Stimulated activated effector memory CD8-positive, alpha-beta T cell treated with anti-CD3 and anti-CD28 coated beads, Interleukin-12 subunit alpha, Interleukin-12 subunit beta, amount 100 ng/mL, for 72 hours (primary cell): ENCODE results near the gene NLGN1.
A peak's percentile ranks its signal among the peaks of the same experiment; 100 is the strongest.

Experiments
- ATAC-seq: fragments of 150-1000 bp; cut with Tn5 transposase; 2 replicates; pipeline ENCODE4 v1.10.0; 2021
- DNase-seq, 2 donors: peaks; one replicate each; pipeline ENCODE4 v3.0.0; 2021 to 2022; ENCODE audit warnings: low spot score in 2 of 2
- H3K27ac Mint-ChIP-seq: one replicate; pipeline ENCODE4 v1.8.0; 2022; ENCODE audit warnings: mild to moderate bottlenecking, mixed read lengths
- H3K36me3 Mint-ChIP-seq: one replicate; pipeline ENCODE4 v1.8.0; 2022; ENCODE audit warnings: mild to moderate bottlenecking, mixed read lengths
- H3K4me1 Mint-ChIP-seq: one replicate; pipeline ENCODE4 v1.8.0; 2022; ENCODE audit warnings: mixed read lengths
- H3K4me3 Mint-ChIP-seq: one replicate; pipeline ENCODE4 v1.8.0; 2022; ENCODE audit warnings: mild to moderate bottlenecking, mixed read lengths
- H3K9me3 Mint-ChIP-seq: one replicate; pipeline ENCODE4 v1.8.0; 2022; ENCODE audit warnings: mixed read lengths

NLGN1 gene

GRCh38 chr3:173954647-173955046 is 557.1 kb downstream of the NLGN1 start:
- H3K36me3 Mint-ChIP-seq = no peaks in the 10 kb centered on the region

DNA sequence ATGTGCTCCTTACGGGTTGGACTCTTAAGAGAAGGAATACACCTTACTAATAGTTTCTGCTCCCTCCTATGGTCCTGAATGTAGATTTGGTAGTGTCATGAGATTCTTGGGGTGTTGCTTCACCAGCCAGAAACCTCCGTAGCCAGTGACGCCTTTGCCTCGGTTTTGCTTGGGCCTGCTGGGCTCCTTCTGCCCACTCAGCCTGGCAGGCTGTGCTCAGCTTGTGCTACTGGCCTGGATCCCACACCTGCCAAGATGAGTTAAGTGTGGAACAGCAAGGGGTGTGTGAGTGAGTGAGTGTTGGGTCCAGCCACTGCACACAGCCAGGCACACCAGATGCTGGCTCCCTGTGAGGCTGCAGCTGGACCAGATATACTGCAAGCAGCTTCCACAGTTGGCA is 560.1 kb downstream of the NLGN1 start:
- no peak for DNase-seq
- no peak overlapping the region for H3K4me3 Mint-ChIP-seq
- ATAC-seq = peak; percentile 31
- no peaks in the 10 kb centered on the region for H3K36me3 Mint-ChIP-seq
- H3K4me1 Mint-ChIP-seq = no peaks in the 10 kb centered on the region
- no peak overlapping the region for H3K27ac Mint-ChIP-seq
- peaks cover 2% of the 10 kb centered on the region for H3K9me3 Mint-ChIP-seq

More at GRCh38 chr3:173954647-173955046, 557.1 kb downstream of the NLGN1 start:
- Mint-ChIP-seq H3K9me3 (peaks cover 2% of the 10 kb centered on the region), H3K4me1 (no peaks in the 10 kb centered on the region), H3K27ac (no peak overlapping the region), H3K4me3 (no peak overlapping the region)
- DNase-seq (no peak), ATAC-seq (no peak)

- DNase-seq (no peak), ATAC-seq (peak; percentile 49)
- no peaks in the 10 kb centered on the region for H3K4me1 Mint-ChIP-seq
- H3K4me3 Mint-ChIP-seq = no peak overlapping the region
- peaks cover 5% of the 10 kb centered on the region for H3K9me3 Mint-ChIP-seq
- no peak overlapping the region for H3K27ac Mint-ChIP-seq
- H3K36me3 Mint-ChIP-seq = no peaks in the 10 kb centered on the region
Observed at GRCh38 chr3:173958805-173959204, 561.3 kb downstream of the NLGN1 start.

GRCh38 chr3:173970281-173970680 is 572.7 kb downstream of the NLGN1 start:
- DNase-seq = no peak
- H3K36me3 Mint-ChIP-seq = no peaks in the 10 kb centered on the region
- no peaks in the 10 kb centered on the region for H3K4me1 Mint-ChIP-seq
- no peak overlapping the region for H3K27ac Mint-ChIP-seq
- ATAC-seq = no peak
- H3K9me3 Mint-ChIP-seq = peaks cover 12% of the 10 kb centered on the region
- no peak overlapping the region for H3K4me3 Mint-ChIP-seq

DNA sequence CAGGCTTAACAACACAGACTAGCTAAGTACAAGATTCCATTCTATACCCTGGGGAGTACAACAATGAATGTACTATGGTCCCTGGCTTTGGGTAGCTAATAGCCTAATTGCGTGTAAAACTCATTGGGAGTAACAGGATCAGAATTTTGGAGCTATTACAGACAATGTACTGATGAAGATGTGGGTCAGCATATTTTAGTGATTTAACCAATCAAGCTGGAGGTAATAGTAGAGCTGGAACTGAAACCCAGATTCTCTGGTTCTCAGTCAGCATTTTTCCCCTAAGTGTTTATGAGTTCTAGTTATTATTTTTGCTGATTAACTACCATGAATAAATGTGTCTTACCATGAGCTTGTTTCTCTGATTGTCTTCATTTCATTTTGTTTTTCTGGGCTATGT is 578.7 kb downstream of the NLGN1 start:
- Mint-ChIP-seq H3K36me3 (no peaks in the 10 kb centered on the region), H3K9me3 (peaks cover 5% of the 10 kb centered on the region), H3K4me3 (no peak overlapping the region), H3K27ac (no peak overlapping the region), H3K4me1 (no peaks in the 10 kb centered on the region)
- DNase-seq (no peak), ATAC-seq (no peak)

GRCh38 chr3:173977747-173978146 is 580.2 kb downstream of the NLGN1 start:
- DNase-seq (no peak), ATAC-seq (no peak)
- Mint-ChIP-seq H3K9me3 (peaks cover 2% of the 10 kb centered on the region), H3K27ac (no peak overlapping the region), H3K4me1 (no peaks in the 10 kb centered on the region), H3K4me3 (no peak overlapping the region), H3K36me3 (no peaks in the 10 kb centered on the region)

- no peak overlapping the region for H3K4me3 Mint-ChIP-seq
Observed at GRCh38 chr3:173983343-173983742, 585.8 kb downstream of the NLGN1 start.

GRCh38 chr3:173986861-173987410 is 589.4 kb downstream of the NLGN1 start:
- no peaks in the 10 kb centered on the region for H3K36me3 Mint-ChIP-seq
- no peaks in the 10 kb centered on the region for H3K4me1 Mint-ChIP-seq
- peaks cover 4% of the 10 kb centered on the region for H3K9me3 Mint-ChIP-seq

More at GRCh38 chr3:173983343-173983742, 585.8 kb downstream of the NLGN1 start:
- no peak overlapping the region for H3K27ac Mint-ChIP-seq
- H3K4me1 Mint-ChIP-seq = no peaks in the 10 kb centered on the region
- no peaks in the 10 kb centered on the region for H3K9me3 Mint-ChIP-seq
- H3K36me3 Mint-ChIP-seq = no peaks in the 10 kb centered on the region
- DNase-seq (no peak), ATAC-seq (no peak)

GRCh38 chr3:173988909-173989308 is 591.4 kb downstream of the NLGN1 start:
- no peaks in the 10 kb centered on the region for H3K4me1 Mint-ChIP-seq
- no peak overlapping the region for H3K4me3 Mint-ChIP-seq
- DNase-seq = no peak
- no peak overlapping the region for H3K27ac Mint-ChIP-seq
- H3K9me3 Mint-ChIP-seq = peaks cover 7% of the 10 kb centered on the region
- ATAC-seq = no peak
- H3K36me3 Mint-ChIP-seq = no peaks in the 10 kb centered on the region

More at GRCh38 chr3:173986861-173987410, 589.4 kb downstream of the NLGN1 start:
- H3K4me3 Mint-ChIP-seq = no peak overlapping the region
- no peak for ATAC-seq
- no peak overlapping the region for H3K27ac Mint-ChIP-seq
- no peak for DNase-seq

DNA sequence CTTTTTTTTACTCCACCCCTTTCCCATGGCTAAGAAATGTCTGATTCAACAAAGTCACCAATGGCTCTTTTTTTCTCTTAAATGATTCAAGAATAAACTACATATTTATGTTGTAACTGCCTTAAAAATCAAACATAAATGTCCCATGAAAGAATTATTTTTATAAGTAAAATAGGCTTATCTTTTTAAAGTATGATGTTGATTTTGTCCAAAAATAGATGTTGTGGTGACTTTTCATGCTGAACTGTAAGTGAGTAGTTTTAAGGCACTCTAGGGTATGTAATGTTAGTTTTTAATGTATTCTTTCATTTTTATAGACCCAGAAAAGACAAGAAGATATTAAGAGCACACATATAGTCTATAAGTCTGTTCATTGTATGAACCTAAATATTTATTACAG is 594.9 kb downstream of the NLGN1 start:
- Mint-ChIP-seq H3K36me3 (no peaks in the 10 kb centered on the region), H3K27ac (no peak overlapping the region), H3K4me3 (no peak overlapping the region), H3K9me3 (peaks cover 7% of the 10 kb centered on the region), H3K4me1 (no peaks in the 10 kb centered on the region)
- DNase-seq (no peak), ATAC-seq (no peak)

DNA sequence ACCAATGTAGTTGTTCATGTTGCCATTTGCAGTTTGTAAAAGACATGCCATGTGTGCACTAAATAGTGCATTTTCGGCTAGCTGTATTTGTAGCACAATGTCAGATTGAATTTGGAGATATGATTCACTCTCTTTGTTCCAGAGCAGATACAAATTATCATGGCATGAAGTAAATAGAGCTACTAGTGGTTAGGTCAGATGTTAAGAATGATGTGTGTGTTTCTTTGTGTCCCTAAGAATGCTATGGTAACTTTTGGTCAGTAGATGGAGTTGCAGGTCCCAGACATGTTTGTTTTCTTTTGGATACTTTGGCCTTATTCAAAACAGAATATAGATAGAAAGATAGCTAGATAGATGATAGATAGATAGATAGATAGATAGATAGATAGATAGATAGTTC is 595.8 kb downstream of the NLGN1 start:
- H3K36me3 Mint-ChIP-seq = no peaks in the 10 kb centered on the region
- ATAC-seq (no peak), DNase-seq (no peak)
- H3K27ac Mint-ChIP-seq = no peak overlapping the region
- H3K4me1 Mint-ChIP-seq = no peaks in the 10 kb centered on the region
- peaks cover 7% of the 10 kb centered on the region for H3K9me3 Mint-ChIP-seq
- H3K4me3 Mint-ChIP-seq = no peak overlapping the region

GRCh38 chr3:174000675-174001074 is 603.1 kb downstream of the NLGN1 start:
- no peak for DNase-seq
- no peaks in the 10 kb centered on the region for H3K9me3 Mint-ChIP-seq

GRCh38 chr3:174002543-174002942 is 605.0 kb downstream of the NLGN1 start:
- no peak for ATAC-seq
- no peak for DNase-seq
- H3K27ac Mint-ChIP-seq = no peak overlapping the region
- peaks cover 8% of the 10 kb centered on the region for H3K9me3 Mint-ChIP-seq
- no peaks in the 10 kb centered on the region for H3K4me1 Mint-ChIP-seq
- H3K4me3 Mint-ChIP-seq = no peak overlapping the region
- no peaks in the 10 kb centered on the region for H3K36me3 Mint-ChIP-seq

More at GRCh38 chr3:174000675-174001074, 603.1 kb downstream of the NLGN1 start:
- Mint-ChIP-seq H3K36me3 (no peaks in the 10 kb centered on the region), H3K27ac (no peak overlapping the region), H3K4me3 (no peak overlapping the region), H3K4me1 (no peaks in the 10 kb centered on the region)
- ATAC-seq = no peak

DNA sequence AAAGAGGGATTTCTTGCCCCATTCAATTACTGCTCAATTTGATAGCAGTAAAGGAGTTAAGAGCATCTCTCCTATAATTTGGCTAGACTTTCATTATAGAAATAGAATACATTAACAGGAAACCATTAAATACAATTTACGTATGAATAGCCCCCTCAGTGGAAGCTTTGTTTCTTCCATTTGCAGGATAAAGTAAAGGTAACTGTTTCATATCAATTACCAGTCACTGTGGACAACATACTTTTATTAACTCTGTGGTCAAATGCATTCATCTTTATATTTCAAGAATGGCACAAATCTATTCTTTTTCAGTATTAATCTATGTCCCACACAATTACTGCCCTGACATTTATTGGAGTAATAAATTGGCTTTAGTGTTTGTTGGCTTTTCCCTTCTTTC is 613.4 kb downstream of the NLGN1 start:
- ATAC-seq (no peak), DNase-seq (no peak)
- peaks cover 18% of the 10 kb centered on the region for H3K9me3 Mint-ChIP-seq
- no peak overlapping the region for H3K27ac Mint-ChIP-seq
- no peaks in the 10 kb centered on the region for H3K36me3 Mint-ChIP-seq
- no peak overlapping the region for H3K4me3 Mint-ChIP-seq
- H3K4me1 Mint-ChIP-seq = no peaks in the 10 kb centered on the region

DNA sequence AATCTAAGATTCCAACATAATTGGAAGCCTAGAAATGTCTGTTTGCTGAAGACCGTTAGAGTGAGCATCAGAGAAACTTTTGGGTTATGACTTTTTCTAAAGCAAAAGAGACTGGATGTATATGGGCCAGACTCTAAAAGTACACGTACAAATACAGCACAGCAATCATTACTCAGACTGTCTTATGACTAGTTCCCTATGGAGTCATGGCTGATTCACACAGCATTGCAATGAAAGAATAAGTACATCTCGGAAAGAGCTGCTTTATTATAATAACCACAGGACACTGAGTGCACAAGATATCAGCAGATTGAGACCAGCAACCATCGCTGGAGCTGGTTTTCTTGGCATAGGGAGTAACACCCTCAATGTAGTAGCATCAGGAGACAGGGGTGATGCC is 618.6 kb downstream of the NLGN1 start:
- no peak for ATAC-seq
- Mint-ChIP-seq H3K27ac (no peak overlapping the region), H3K4me3 (no peak overlapping the region), H3K9me3 (peaks cover 18% of the 10 kb centered on the region), H3K4me1 (no peaks in the 10 kb centered on the region), H3K36me3 (no peaks in the 10 kb centered on the region)
- DNase-seq = no peak

- ATAC-seq = no peak
- Mint-ChIP-seq H3K4me3 (no peak overlapping the region), H3K9me3 (peaks cover 9% of the 10 kb centered on the region), H3K27ac (no peak overlapping the region), H3K36me3 (no peaks in the 10 kb centered on the region), H3K4me1 (no peaks in the 10 kb centered on the region)
- DNase-seq = no peak
Observed at GRCh38 chr3:174020156-174020555, 622.6 kb downstream of the NLGN1 start.

DNA sequence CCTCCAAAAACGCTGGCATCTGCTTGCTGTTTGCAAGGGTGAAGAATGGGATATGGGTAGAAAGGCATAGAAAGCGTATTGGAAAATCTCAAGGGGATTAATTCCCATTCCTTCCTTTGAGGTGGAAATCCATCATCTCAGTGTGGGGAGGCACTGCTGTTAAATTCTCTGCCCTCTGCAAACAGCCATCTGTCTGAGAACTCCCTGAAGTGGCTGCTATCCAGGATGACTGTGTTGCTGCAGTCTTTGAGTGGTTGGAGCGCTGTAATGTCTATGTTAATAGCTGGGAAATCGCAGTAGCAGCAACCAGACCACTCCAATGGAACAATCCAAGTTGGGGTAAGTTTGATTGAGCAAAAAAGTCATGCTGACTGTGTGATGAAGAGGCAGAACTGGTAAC is 625.9 kb downstream of the NLGN1 start:
- H3K9me3 Mint-ChIP-seq = peaks cover 6% of the 10 kb centered on the region
- DNase-seq (no peak), ATAC-seq (no peak)
- H3K27ac Mint-ChIP-seq = no peak overlapping the region
- no peak overlapping the region for H3K4me3 Mint-ChIP-seq
- no peaks in the 10 kb centered on the region for H3K4me1 Mint-ChIP-seq
- H3K36me3 Mint-ChIP-seq = no peaks in the 10 kb centered on the region
